ENCODE data around the gene RNF10. TPM values are rescaled to one million over a fixed set of nuclear protein-coding genes. Genes with fewer than 3 reads are reported as not detected.

The RNF10 gene
- total and polyA plus RNA-seq, 2 experiments from 2014 or later: 113 to 149 TPM

DNA sequence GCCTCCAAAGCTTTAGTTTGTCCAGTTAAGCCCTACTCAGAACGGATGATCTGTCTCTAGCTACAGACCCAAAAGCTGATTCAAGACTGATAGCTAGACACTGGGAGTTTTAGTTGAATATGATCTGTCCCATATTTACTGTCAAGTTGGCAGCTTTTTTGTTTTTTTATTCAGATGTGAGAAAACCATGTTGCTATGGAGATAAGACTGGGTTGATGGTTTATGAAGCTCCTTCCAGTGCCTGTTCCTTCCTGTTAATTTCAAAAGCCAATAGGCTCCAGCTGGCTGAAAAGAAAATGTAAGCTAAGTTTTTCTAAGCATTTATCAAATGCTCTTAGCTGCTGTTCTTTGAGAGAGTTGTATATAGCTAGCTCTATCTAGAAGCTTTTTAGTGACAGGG is 33.6 kb upstream of the RNF10 start:
- Histone ChIP-seq H3K9me2 (ENCODE audit: insufficient read depth) (no peaks in the 10 kb centered on the region), H3K4me2 (no peak overlapping the region), H3K79me2 (replicated peaks; ENCODE audit: insufficient read depth) (peaks cover 23% of the 10 kb centered on the region), H3K4me3 (no peak overlapping the region), H3F3A (replicated peaks; ENCODE audit: low read depth) (peaks cover 27% of the 10 kb centered on the region), H4K20me1 (replicated peaks; ENCODE audit: insufficient read depth) (peaks cover 19% of the 10 kb centered on the region), H3K4me1 (ENCODE audit: insufficient read depth) (peaks cover 23% of the 10 kb centered on the region), H3K27me3 (ENCODE audit: insufficient read depth) (no peaks in the 10 kb centered on the region), H3K27ac (ENCODE audit: low read depth) (no peak overlapping the region), H2AFZ (no peak overlapping the region), H3K36me3 (ENCODE audit: insufficient read depth) (peaks cover 22% of the 10 kb centered on the region)
- Mint-ChIP-seq H3K27ac (no peak overlapping the region), H3K4me3 (no peak overlapping the region), H3K27me3 (ENCODE audit: insufficient read depth, low read depth, poor library complexity) (peaks cover 12% of the 10 kb centered on the region), H3K4me1 (peaks cover 32% of the 10 kb centered on the region), H3K36me3 (ENCODE audit: low read depth) (peaks cover 58% of the 10 kb centered on the region), H3K9me3 (peaks cover 2% of the 10 kb centered on the region; the same call in 2 of the 3 replicates)
- TF ChIP-seq ZNF331 (CRISPR knock-in tag; IDR thresholded peaks at IDR 0.05; ENCODE audit: low read depth) (no peak), EZH2 (IDR thresholded peaks at IDR 0.05; ENCODE audit: low read depth, unreplicated experiment) (no peak), CREB1 (CRISPR knock-in tag; IDR thresholded peaks at IDR 0.05; ENCODE audit: low read depth) (no peak), JUNB (IDR thresholded peaks at IDR 0.05; ENCODE audit: unreplicated experiment) (no peak), NANOG (IDR thresholded peaks at IDR 0.05; ENCODE audit: borderline replicate concordance) (no peak), EZH2phosphoT487 (IDR thresholded peaks at IDR 0.05; ENCODE audit: unreplicated experiment) (no peak), ZNF114 (CRISPR knock-in tag; IDR thresholded peaks at IDR 0.05) (no peak)
- TF ChIP-seq, protein P1, sequence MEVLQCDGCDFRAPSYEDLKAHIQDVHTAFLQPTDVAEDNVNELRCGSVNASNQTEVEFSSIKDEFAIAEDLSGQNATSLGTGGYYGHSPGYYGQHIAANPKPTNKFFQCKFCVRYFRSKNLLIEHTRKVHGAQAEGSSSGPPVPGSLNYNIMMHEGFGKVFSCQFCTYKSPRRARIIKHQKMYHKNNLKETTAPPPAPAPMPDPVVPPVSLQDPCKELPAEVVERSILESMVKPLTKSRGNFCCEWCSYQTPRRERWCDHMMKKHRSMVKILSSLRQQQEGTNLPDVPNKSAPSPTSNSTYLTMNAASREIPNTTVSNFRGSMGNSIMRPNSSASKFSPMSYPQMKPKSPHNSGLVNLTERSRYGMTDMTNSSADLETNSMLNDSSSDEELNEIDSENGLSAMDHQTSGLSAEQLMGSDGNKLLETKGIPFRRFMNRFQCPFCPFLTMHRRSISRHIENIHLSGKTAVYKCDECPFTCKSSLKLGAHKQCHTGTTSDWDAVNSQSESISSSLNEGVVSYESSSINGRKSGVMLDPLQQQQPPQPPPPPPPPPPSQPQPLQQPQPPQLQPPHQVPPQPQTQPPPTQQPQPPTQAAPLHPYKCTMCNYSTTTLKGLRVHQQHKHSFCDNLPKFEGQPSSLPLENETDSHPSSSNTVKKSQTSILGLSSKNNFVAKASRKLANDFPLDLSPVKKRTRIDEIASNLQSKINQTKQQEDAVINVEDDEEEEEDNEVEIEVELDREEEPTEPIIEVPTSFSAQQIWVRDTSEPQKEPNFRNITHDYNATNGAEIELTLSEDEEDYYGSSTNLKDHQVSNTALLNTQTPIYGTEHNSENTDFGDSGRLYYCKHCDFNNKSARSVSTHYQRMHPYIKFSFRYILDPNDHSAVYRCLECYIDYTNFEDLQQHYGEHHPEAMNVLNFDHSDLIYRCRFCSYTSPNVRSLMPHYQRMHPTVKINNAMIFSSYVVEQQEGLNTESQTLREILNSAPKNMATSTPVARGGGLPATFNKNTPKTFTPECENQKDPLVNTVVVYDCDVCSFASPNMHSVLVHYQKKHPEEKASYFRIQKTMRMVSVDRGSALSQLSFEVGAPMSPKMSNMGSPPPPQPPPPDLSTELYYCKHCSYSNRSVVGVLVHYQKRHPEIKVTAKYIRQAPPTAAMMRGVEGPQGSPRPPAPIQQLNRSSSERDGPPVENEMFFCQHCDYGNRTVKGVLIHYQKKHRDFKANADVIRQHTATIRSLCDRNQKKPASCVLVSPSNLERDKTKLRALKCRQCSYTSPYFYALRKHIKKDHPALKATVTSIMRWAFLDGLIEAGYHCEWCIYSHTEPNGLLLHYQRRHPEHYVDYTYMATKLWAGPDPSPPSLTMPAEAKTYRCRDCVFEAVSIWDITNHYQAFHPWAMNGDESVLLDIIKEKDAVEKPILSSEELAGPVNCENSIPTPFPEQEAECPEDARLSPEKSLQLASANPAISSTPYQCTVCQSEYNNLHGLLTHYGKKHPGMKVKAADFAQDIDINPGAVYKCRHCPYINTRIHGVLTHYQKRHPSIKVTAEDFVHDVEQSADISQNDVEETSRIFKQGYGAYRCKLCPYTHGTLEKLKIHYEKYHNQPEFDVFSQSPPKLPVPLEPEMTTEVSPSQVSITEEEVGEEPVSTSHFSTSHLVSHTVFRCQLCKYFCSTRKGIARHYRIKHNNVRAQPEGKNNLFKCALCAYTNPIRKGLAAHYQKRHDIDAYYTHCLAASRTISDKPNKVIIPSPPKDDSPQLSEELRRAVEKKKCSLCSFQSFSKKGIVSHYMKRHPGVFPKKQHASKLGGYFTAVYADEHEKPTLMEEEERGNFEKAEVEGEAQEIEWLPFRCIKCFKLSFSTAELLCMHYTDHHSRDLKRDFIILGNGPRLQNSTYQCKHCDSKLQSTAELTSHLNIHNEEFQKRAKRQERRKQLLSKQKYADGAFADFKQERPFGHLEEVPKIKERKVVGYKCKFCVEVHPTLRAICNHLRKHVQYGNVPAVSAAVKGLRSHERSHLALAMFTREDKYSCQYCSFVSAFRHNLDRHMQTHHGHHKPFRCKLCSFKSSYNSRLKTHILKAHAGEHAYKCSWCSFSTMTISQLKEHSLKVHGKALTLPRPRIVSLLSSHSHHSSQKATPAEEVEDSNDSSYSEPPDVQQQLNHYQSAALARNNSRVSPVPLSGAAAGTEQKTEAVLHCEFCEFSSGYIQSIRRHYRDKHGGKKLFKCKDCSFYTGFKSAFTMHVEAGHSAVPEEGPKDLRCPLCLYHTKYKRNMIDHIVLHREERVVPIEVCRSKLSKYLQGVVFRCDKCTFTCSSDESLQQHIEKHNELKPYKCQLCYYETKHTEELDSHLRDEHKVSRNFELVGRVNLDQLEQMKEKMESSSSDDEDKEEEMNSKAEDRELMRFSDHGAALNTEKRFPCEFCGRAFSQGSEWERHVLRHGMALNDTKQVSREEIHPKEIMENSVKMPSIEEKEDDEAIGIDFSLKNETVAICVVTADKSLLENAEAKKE (CRISPR knock-in tag; IDR thresholded peaks at IDR 0.05): no peak
- TF ChIP-seq, protein P2, sequence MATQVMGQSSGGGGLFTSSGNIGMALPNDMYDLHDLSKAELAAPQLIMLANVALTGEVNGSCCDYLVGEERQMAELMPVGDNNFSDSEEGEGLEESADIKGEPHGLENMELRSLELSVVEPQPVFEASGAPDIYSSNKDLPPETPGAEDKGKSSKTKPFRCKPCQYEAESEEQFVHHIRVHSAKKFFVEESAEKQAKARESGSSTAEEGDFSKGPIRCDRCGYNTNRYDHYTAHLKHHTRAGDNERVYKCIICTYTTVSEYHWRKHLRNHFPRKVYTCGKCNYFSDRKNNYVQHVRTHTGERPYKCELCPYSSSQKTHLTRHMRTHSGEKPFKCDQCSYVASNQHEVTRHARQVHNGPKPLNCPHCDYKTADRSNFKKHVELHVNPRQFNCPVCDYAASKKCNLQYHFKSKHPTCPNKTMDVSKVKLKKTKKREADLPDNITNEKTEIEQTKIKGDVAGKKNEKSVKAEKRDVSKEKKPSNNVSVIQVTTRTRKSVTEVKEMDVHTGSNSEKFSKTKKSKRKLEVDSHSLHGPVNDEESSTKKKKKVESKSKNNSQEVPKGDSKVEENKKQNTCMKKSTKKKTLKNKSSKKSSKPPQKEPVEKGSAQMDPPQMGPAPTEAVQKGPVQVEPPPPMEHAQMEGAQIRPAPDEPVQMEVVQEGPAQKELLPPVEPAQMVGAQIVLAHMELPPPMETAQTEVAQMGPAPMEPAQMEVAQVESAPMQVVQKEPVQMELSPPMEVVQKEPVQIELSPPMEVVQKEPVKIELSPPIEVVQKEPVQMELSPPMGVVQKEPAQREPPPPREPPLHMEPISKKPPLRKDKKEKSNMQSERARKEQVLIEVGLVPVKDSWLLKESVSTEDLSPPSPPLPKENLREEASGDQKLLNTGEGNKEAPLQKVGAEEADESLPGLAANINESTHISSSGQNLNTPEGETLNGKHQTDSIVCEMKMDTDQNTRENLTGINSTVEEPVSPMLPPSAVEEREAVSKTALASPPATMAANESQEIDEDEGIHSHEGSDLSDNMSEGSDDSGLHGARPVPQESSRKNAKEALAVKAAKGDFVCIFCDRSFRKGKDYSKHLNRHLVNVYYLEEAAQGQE (IDR thresholded peaks at IDR 0.05; ENCODE audit: unreplicated experiment): no peak
- TF ChIP-seq, protein P3, sequence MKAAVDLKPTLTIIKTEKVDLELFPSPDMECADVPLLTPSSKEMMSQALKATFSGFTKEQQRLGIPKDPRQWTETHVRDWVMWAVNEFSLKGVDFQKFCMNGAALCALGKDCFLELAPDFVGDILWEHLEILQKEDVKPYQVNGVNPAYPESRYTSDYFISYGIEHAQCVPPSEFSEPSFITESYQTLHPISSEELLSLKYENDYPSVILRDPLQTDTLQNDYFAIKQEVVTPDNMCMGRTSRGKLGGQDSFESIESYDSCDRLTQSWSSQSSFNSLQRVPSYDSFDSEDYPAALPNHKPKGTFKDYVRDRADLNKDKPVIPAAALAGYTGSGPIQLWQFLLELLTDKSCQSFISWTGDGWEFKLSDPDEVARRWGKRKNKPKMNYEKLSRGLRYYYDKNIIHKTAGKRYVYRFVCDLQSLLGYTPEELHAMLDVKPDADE (IDR thresholded peaks at IDR 0.05): no peak
- DNase-seq (ENCODE audit: low spot score) (no peak), ATAC-seq (no peak)
